ENCODE results near the gene TNS1.
A peak's percentile ranks its signal among the peaks of the same experiment; 100 is the strongest.
"Not testable (repeated sequence)": the region's sequence is repeated elsewhere in the genome, so short reads cannot be mapped to it uniquely, and the experiment has no call there.

Gene TNS1

GRCh38 chr2:217788669-217789002 is 214.2 kb downstream of the TNS1 start:
- DNase-seq (ENCODE audit: low read depth): no peak
- H3K4me3 ChIP-seq (ENCODE audit: low read length): no peak overlapping the region
- no peak for TF ChIP-seq CTCF (IDR thresholded peaks at IDR 0.05; ENCODE audit: insufficient read depth, low read depth, low read length, missing control alignments)

- TF ChIP-seq CTCF (IDR thresholded peaks at IDR 0.05; ENCODE audit: insufficient read depth, low read depth, low read length, missing control alignments): no peak
- DNase-seq (ENCODE audit: low read depth): no peak
These were observed 215.5 kb downstream of the TNS1 start for GRCh38 chr2:217787160-217787877.

GRCh38 chr2:217786560-217786959 is 216.2 kb downstream of the TNS1 start:
- DNase-seq (ENCODE audit: low read depth); H3K4me3 ChIP-seq (ENCODE audit: low read length): not testable (repeated sequence)

More at GRCh38 chr2:217787160-217787877, 215.5 kb downstream of the TNS1 start:
- no peak overlapping the region for H3K4me3 ChIP-seq (ENCODE audit: low read length)

- DNase-seq (ENCODE audit: low read depth): peak; percentile 65
- TF ChIP-seq CTCF (IDR thresholded peaks at IDR 0.05; ENCODE audit: insufficient read depth, low read depth, low read length, missing control alignments): peak; percentile 96
- H3K4me3 ChIP-seq (ENCODE audit: low read length): no peak overlapping the region
These were observed 217.2 kb downstream of the TNS1 start for GRCh38 chr2:217785544-217786045.

GRCh38 chr2:217784996-217785543 is 217.7 kb downstream of the TNS1 start:
- no peak for DNase-seq (ENCODE audit: low read depth)
- TF ChIP-seq CTCF (IDR thresholded peaks at IDR 0.05; ENCODE audit: insufficient read depth, low read depth, low read length, missing control alignments): no peak
- no peak overlapping the region for H3K4me3 ChIP-seq (ENCODE audit: low read length)

GRCh38 chr2:217783243-217783642 is 219.6 kb downstream of the TNS1 start:
- DNase-seq (ENCODE audit: low read depth): no peak
- no peak for TF ChIP-seq CTCF (IDR thresholded peaks at IDR 0.05; ENCODE audit: insufficient read depth, low read depth, low read length, missing control alignments)
- H3K4me3 ChIP-seq (ENCODE audit: low read length): no peak overlapping the region

- no peak for TF ChIP-seq CTCF (IDR thresholded peaks at IDR 0.05; ENCODE audit: insufficient read depth, low read depth, low read length, missing control alignments)
- H3K4me3 ChIP-seq (ENCODE audit: low read length): no peak overlapping the region
- DNase-seq (ENCODE audit: low read depth): no peak
These were observed 224.9 kb downstream of the TNS1 start for GRCh38 chr2:217777906-217778305.

Data from epithelial cell of esophagus (primary cell).